ENCODE measurements around the gene SHROOM4.

The SHROOM4 gene

GRCh38 chrX:50813843-50814661, at the start of gene SHROOM4:
SHROOM4 (minus strand) TSS chrX:50814194; CDS start chrX:50814018, 176 bp downstream.
- TF ChIP-seq, protein P1, sequence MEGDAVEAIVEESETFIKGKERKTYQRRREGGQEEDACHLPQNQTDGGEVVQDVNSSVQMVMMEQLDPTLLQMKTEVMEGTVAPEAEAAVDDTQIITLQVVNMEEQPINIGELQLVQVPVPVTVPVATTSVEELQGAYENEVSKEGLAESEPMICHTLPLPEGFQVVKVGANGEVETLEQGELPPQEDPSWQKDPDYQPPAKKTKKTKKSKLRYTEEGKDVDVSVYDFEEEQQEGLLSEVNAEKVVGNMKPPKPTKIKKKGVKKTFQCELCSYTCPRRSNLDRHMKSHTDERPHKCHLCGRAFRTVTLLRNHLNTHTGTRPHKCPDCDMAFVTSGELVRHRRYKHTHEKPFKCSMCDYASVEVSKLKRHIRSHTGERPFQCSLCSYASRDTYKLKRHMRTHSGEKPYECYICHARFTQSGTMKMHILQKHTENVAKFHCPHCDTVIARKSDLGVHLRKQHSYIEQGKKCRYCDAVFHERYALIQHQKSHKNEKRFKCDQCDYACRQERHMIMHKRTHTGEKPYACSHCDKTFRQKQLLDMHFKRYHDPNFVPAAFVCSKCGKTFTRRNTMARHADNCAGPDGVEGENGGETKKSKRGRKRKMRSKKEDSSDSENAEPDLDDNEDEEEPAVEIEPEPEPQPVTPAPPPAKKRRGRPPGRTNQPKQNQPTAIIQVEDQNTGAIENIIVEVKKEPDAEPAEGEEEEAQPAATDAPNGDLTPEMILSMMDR (IDR thresholded peaks at IDR 0.05): no peak
- no peak for DNase-seq (ENCODE audit: low spot score)
- Histone ChIP-seq H3K4me3 (peak within 1 kb of the TSS; percentile 74), H3K27ac (peak within 1 kb of the TSS; percentile 41 to 81)

DNA sequence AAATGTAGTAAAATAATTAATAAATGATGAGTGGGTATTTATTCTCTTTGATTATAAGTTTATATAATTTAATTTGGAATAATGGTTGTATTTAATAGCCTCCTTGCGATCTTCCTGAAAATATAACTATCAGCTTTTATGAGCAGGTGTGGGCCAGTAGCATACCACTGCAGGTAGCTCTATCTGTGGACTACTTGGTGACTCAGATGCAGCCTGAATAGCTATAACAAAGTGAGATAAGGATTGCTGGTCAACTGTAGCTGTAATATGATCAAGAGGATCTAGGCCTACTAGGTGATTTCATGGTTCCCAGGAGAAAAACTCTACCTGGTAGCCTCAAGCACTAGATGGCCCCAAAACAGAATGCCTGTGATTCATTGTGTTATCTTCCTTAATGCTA, 49.5 kb upstream of the SHROOM4 start:
- TF ChIP-seq, protein P1 (IDR thresholded peaks at IDR 0.05): no peak
- no peak overlapping the region for H3K4me3 ChIP-seq
- H3K27ac ChIP-seq: no peak overlapping the region
- no peak for DNase-seq (ENCODE audit: low spot score)

DNA sequence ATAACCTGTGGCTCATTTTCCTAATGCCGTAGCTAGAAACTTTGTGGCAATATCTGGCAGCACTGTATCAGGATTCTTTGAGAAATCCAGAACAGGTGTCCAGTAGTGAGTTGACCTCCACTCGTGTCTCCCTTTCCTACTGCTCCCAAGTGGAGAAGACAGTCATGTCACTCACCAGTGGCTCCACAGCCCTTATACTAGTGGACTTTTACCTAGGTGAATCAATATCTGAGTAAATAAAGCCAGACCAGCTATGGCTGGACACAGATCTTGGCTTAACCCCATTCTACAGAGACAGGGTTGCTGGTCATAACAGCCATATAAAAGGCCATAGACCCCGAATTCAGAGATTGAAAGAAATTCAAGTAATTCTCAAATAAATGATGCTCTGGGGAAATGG, 46.5 kb upstream of the SHROOM4 start:
- Histone ChIP-seq H3K4me3 (no peak overlapping the region), H3K27ac (no peak overlapping the region)
- TF ChIP-seq, protein P1 (IDR thresholded peaks at IDR 0.05): no peak
- no peak for DNase-seq (ENCODE audit: low spot score)

DNA sequence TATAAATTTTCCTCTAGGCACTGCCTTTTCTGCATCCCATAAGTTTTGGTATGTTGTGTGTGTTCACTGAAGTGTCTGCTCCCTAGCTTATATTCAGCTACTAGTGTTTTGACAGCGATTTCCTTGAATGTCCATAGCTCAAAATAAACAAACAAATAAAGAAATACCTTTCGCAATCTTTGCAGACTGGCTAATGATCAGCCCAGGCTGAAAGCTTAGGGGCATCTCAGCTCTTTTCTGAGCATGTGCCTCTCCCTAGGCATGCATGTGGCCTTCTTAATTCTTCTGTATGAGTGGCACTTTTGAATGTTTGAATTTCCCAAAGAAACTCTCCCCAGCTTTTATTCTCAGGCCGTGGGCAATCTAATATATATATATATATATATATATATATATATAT, 44.6 kb upstream of the SHROOM4 start:
- no peak overlapping the region for H3K4me3 ChIP-seq
- DNase-seq (ENCODE audit: low spot score): no peak
- H3K27ac ChIP-seq: no peak overlapping the region
- TF ChIP-seq, protein P1 (IDR thresholded peaks at IDR 0.05): no peak

- DNase-seq (ENCODE audit: low spot score): no peak
- H3K27ac ChIP-seq: no peak overlapping the region
- H3K4me3 ChIP-seq: no peak overlapping the region
- TF ChIP-seq, protein P1 (IDR thresholded peaks at IDR 0.05): no peak
Observed at GRCh38 chrX:50853399-50853798, 39.4 kb upstream of the SHROOM4 start.

GRCh38 chrX:50852524-50852923, 38.5 kb upstream of the SHROOM4 start:
- DNase-seq (ENCODE audit: low spot score): no peak
- Histone ChIP-seq H3K27ac (no peak overlapping the region), H3K4me3 (no peak overlapping the region)
- TF ChIP-seq, protein P1 (IDR thresholded peaks at IDR 0.05): no peak

DNA sequence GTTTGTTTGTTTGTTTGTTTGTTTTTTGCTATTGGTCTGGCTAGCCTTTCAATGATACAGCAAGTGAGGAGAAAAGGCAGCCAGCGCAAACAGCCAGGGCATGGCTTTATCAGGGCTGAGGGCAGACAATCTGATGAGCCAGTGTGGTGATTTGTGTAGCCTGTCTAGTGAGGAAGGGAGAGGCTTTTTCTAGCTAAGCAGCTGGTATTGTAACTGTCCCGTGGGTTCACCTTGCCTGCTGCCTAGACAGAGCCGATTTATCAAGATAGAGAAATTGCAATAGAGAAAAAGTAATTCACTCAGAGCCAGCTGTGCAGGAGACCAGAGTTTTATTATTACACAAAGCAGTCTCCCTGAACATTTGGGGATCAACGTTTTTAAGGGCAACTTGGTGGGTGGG, 28.2 kb upstream of the SHROOM4 start:
- no peak overlapping the region for H3K27ac ChIP-seq
- DNase-seq (ENCODE audit: low spot score): no peak
- TF ChIP-seq, protein P1 (IDR thresholded peaks at IDR 0.05): no peak
- no peak overlapping the region for H3K4me3 ChIP-seq

Measured in coronary artery (tissue), 2 donors.